CD4-positive, alpha-beta T cell (primary cell): ENCODE measurements around the gene CSNK2B. TPM values are rescaled to one million over a fixed set of nuclear protein-coding genes. Genes with fewer than 3 reads are reported as not detected.

Experiments
- ATAC-seq: fragments of 200-7000 bp; cut with Tn5 transposase; one replicate; pipeline ENCODE4 v1.10.0; 2022; ENCODE audit warnings: mild to moderate bottlenecking; ENCODE audit not compliant: poor library complexity
- CTCF ChIA-PET: fragments of 350-600 bp; sonication (Branson Sonifier 250); formaldehyde crosslinking; loops from one replicate; lab custom pipeline; 2021; ENCODE audit warnings: antibody characterized with exemption, inconsistent platforms; lab: Charles Lee
- POLR2A ChIA-PET: fragments of 350-600 bp; sonication (Branson Sonifier 250); formaldehyde crosslinking; loops from one replicate; lab custom pipeline; 2021; ENCODE audit warnings: antibody characterized with exemption, inconsistent platforms; lab: Charles Lee
- DNase-seq, 14 experiments: peaks; one replicate each; pipeline ENCODE4 v3.0.0-alpha.2; 2013 to 2020; ENCODE audit warnings: mixed read lengths in 2 of 14
- H3K27ac ChIP-seq, 2 donors: one replicate each; pipeline versions ENCODE4 v1.5.1 to v1.7.0; 2013; ENCODE audit warnings: low read length in 2 of 2, low read depth in 1 of 2, mild to moderate bottlenecking in 1 of 2
- H3K27me3 ChIP-seq, 2 experiments: 1 replicate in 1 of 2; 2 replicates in 1 of 2; pipeline versions ENCODE4 v1.6.1 to v1.7.0; 2013; ENCODE audit warnings: low read length in 2 of 2, control low read depth in 1 of 2, mild to moderate bottlenecking in 1 of 2, moderate library complexity in 1 of 2; ENCODE audit not compliant: insufficient read depth in 2 of 2, control insufficient read depth in 1 of 2
- H3K36me3 ChIP-seq: one replicate; pipeline ENCODE4 v1.6.1; 2013; ENCODE audit warnings: low read length, control low read depth; ENCODE audit not compliant: insufficient read depth
- H3K4me1 ChIP-seq: one replicate; pipeline ENCODE4 v1.6.1; 2013; ENCODE audit warnings: low read length, control low read depth; ENCODE audit not compliant: insufficient read depth
- H3K4me3 ChIP-seq: one replicate; pipeline ENCODE4 v1.5.1; 2013; ENCODE audit warnings: mild to moderate bottlenecking, low read length, moderate library complexity
- H3K9me3 ChIP-seq, 2 experiments: 1 replicate in 1 of 2; 2 replicates in 1 of 2; pipeline versions ENCODE4 v1.6.1 to v1.7.0; 2013; ENCODE audit warnings: low read length in 2 of 2, mild to moderate bottlenecking in 2 of 2, control low read depth in 1 of 2, moderate library complexity in 1 of 2; ENCODE audit not compliant: control insufficient read depth in 1 of 2, insufficient read depth in 1 of 2
- H3K27ac Mint-ChIP-seq: one replicate; pipeline ENCODE4 v1.8.0; 2020; ENCODE audit warnings: mixed read lengths
- H3K27me3 Mint-ChIP-seq: one replicate; pipeline ENCODE4 v1.8.0; 2021; ENCODE audit warnings: mixed read lengths
- H3K36me3 Mint-ChIP-seq: one replicate; pipeline ENCODE4 v1.8.0; 2021; ENCODE audit warnings: low read depth, mixed read lengths
- H3K4me1 Mint-ChIP-seq: one replicate; pipeline ENCODE4 v1.8.0; 2021; ENCODE audit warnings: low read depth, mixed read lengths
- H3K4me3 Mint-ChIP-seq: one replicate; pipeline ENCODE4 v1.8.0; 2020; ENCODE audit warnings: mild to moderate bottlenecking, mixed read lengths
- H3K9me3 Mint-ChIP-seq: one replicate; pipeline ENCODE4 v1.8.0; 2020; ENCODE audit warnings: mixed read lengths
- intact Hi-C, 2 experiments: fragments of 100-400 bp; cut with DNase I in 1 of 2; cut with micrococcal nuclease in 1 of 2; formaldehyde crosslinking; loops; one replicate each; pipeline versions ENCODE4 v1.15.1 to v1.9.0; 2023 to 2025; cut with DNase I, micrococcal nuclease
- total RNA-seq, 174 experiments: library from RNA in 2 of 174; stranded (reverse) in 2 of 174; gene quantifications; one replicate each; pipeline ENCODE4 v1.2.3 and lab custom pipeline; 2021 to 2026
- TF ChIP-seq, protein P1 (sequence below): fragments of 200-600 bp; IDR thresholded peaks from one replicate; pipeline ENCODE4 v1.8.0; 2022; ENCODE audit warnings: antibody characterized with exemption, mild to moderate bottlenecking

The CSNK2B gene
- total RNA-seq, 2 experiments from 2014 or later, result 88.0 to 92.6 TPM

DNA sequence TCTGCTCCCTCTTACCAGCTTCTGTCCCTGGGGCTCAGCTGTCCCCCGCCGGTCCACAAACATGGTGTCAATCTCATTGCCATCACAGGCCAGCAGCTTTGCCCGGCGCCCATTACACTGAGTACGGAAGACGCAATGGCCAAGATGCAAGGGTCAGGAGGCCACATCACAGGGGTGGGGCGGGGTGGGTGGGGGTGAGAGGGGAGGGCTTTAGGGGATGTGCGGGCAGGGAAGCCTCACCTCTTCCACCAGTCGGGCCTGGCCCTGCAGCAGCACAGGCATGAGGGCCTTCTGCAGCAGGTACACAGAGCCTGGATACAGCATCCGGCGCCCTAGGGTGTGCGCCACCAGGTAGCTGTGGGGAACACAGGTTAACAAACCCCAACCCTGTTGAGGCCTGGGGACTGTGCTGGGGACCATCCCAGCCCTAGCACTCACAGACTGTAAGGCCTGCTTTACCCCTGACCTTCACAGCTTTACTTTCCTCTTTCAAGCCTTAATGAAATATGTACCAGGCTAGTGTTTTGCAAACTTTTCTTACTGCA lies 25.8 kb downstream of the CSNK2B start:
- H3K4me1 Mint-ChIP-seq, result no peaks in the 10 kb centered on the region
- Histone ChIP-seq H3K27me3 (no peaks in the 10 kb centered on the region), H3K9me3 (no peaks in the 10 kb centered on the region), H3K4me3 (no peak overlapping the region), H3K4me1 (no peaks in the 10 kb centered on the region), H3K27ac (no peak overlapping the region), H3K36me3 (peaks cover 86% of the 10 kb centered on the region)
- no peaks in the 10 kb centered on the region for H3K9me3 Mint-ChIP-seq
- DNase-seq (no peak), ATAC-seq (no peak)
- intact Hi-C loops, result no loop called here
- H3K4me3 Mint-ChIP-seq, result no peak overlapping the region
- TF ChIP-seq, protein P1, sequence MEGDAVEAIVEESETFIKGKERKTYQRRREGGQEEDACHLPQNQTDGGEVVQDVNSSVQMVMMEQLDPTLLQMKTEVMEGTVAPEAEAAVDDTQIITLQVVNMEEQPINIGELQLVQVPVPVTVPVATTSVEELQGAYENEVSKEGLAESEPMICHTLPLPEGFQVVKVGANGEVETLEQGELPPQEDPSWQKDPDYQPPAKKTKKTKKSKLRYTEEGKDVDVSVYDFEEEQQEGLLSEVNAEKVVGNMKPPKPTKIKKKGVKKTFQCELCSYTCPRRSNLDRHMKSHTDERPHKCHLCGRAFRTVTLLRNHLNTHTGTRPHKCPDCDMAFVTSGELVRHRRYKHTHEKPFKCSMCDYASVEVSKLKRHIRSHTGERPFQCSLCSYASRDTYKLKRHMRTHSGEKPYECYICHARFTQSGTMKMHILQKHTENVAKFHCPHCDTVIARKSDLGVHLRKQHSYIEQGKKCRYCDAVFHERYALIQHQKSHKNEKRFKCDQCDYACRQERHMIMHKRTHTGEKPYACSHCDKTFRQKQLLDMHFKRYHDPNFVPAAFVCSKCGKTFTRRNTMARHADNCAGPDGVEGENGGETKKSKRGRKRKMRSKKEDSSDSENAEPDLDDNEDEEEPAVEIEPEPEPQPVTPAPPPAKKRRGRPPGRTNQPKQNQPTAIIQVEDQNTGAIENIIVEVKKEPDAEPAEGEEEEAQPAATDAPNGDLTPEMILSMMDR, result no peak
- H3K27ac Mint-ChIP-seq, result no peak overlapping the region
- ChIA-PET CTCF (no interaction called here), POLR2A (no interaction called here)
- H3K36me3 Mint-ChIP-seq, result peaks cover 84% of the 10 kb centered on the region
- no peaks in the 10 kb centered on the region for H3K27me3 Mint-ChIP-seq

DNA sequence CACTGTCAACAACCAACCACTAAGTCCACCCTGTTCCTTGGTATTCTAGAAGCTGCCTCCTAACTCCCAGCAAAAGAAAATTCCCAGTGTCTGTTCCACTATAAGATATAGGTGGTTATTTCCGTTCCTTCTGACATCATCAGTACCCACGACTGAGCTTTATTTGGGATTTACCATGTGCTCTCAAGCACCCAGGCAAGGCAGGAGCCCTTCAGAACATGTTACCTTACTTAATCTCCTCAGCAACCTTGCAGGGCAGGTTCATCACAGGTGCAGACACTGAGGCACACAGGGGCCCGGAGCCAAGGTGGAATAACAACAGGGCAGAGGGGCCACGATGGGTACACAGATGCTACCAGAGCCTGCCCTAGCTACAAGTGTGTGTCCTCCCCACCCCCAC lies 26.5 kb downstream of the CSNK2B start:
- no peaks in the 10 kb centered on the region for H3K27me3 Mint-ChIP-seq
- ATAC-seq (no peak), DNase-seq (no peak)
- H3K27me3 ChIP-seq, result no peaks in the 10 kb centered on the region
- no peak overlapping the region for H3K4me3 ChIP-seq
- peaks cover 4% of the 10 kb centered on the region for H3K4me1 Mint-ChIP-seq
- peaks cover 88% of the 10 kb centered on the region for H3K36me3 Mint-ChIP-seq
- ChIA-PET POLR2A (no interaction called here), CTCF (no interaction called here)
- H3K4me3 Mint-ChIP-seq, result no peak overlapping the region
- H3K27ac Mint-ChIP-seq, result no peak overlapping the region
- peaks cover 86% of the 10 kb centered on the region for H3K36me3 ChIP-seq
- H3K27ac ChIP-seq, result no peak overlapping the region
- intact Hi-C loops, result no loop called here
- no peaks in the 10 kb centered on the region for H3K9me3 ChIP-seq
- TF ChIP-seq, protein P1, result no peak
- no peaks in the 10 kb centered on the region for H3K4me1 ChIP-seq
- H3K9me3 Mint-ChIP-seq, result no peaks in the 10 kb centered on the region

DNA sequence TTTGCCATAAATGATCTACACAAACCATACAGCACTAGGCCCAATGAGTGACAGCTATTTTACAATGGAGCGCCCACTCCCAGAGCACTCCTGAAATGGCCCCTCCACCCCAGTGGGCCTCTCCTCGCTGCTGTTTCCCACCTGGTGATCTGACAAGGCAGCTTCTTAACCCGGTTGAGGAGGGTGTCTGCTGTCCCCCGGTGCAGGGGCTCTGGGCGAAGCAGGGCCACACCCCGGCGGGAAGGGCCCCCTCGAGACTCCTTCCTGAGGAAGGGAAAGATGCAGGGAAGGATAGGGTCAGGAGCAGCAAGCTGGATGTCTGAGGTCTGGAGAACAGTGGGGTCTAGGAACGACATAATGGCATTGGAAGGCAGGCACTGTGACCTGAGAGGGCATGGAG lies 27.0 kb downstream of the CSNK2B start:
- Histone ChIP-seq H3K27ac (no peak overlapping the region), H3K9me3 (no peaks in the 10 kb centered on the region), H3K4me1 (no peaks in the 10 kb centered on the region), H3K27me3 (no peaks in the 10 kb centered on the region), H3K4me3 (no peak overlapping the region), H3K36me3 (peaks cover 86% of the 10 kb centered on the region)
- Mint-ChIP-seq H3K36me3 (peaks cover 88% of the 10 kb centered on the region), H3K4me1 (peaks cover 10% of the 10 kb centered on the region), H3K9me3 (no peaks in the 10 kb centered on the region), H3K27me3 (no peaks in the 10 kb centered on the region), H3K4me3 (no peak overlapping the region), H3K27ac (peak overlapping the region; percentile 27)
- ATAC-seq, result no peak
- POLR2A ChIA-PET, result interaction anchor here (0.5 kb wide), 1 partner anchor 206 kb away, joined by 3 read pairs; no protein-coding TSS in a partner anchor
- DNase-seq, result no peak
- intact Hi-C loops, result no loop called here
- TF ChIP-seq, protein P1, result no peak
- CTCF ChIA-PET, result interaction anchor here (1.8 kb wide), 1 partner anchor 94 kb away, joined by 5 read pairs; no protein-coding TSS in a partner anchor
